Stimulated activated CD4-positive, alpha-beta T cell treated with anti-CD3 and anti-CD28 coated beads, Interleukin-12 subunit alpha, Interleukin-12 subunit beta, amount 100 ng/mL, for 4 hours (primary cell): Measurements from ENCODE around the gene ACOXL.

Source experiments
- DNase-seq: peaks from one replicate; pipeline ENCODE4 v3.0.0-alpha.2; 2020

The ACOXL gene

GRCh38 chr2:110720547-110720946, 11.8 kb upstream of the ACOXL start:
- no peak for DNase-seq

GRCh38 chr2:110724820-110725219, 7.6 kb upstream of the ACOXL start:
- no peak for DNase-seq

GRCh38 chr2:110725370-110725769, 7.0 kb upstream of the ACOXL start:
- no peak for DNase-seq

DNA sequence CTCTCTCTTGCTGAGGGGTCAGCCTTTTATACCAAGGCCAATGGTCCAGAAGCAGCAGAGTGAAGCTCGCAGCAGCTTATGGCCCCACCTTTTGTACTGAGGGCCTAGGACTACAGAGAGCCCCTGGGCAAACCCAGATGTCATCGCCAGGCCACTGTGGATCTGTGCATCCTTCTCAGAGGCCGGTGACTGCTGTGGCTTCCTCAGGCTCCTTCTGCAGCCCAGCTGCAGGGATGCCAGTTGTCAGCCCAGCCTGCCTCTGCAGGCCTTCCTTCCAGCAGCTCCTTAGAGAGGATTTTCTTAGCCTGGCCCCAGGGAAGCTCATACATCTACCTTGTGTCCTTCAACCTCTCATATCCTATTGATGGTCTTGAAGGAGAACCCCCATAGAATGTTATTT, 6.5 kb upstream of the ACOXL start:
- DNase-seq, result no peak

DNA sequence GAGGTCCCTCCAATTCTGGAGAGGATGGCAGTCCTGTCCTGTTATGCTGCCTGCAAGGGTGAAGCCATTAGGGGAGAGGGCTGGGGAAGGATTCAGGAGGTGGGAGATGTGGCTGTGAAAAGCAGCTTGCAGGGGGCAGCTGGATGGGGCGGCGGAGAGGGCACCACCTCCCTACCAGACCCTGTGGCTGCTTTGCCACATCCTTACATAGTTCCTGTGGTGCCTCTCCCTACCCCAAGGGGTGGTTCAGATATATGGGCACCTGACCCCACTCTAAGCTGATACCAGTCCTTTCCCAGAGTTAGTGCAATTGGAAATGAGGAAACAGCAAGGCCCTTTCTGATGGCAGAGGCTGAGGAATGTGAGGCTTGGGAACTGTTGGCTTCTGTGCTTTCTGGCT, 6.1 kb upstream of the ACOXL start:
- no peak for DNase-seq

GRCh38 chr2:110727923-110728322, 4.5 kb upstream of the ACOXL start:
- no peak for DNase-seq

DNA sequence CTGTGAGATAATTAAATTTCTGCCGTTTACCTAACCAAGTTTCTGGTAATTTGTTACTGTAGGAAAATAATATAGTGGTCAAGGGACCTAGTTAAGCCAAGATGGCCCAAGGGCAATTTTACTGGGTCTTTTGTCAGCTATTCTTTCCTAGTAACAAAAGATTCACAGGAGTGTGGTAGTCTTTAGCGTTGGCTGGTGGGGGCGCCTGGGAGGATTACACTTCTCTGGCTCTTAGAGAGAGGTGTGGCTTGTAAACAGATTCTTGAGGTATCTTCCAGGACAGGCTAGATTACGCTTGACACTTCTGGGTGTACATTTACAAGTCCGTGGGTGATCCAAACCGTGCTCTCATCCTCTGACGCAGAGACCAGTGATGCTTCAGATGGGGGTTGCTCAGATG, 3.3 kb upstream of the ACOXL start:
- DNase-seq, result no peak

DNA sequence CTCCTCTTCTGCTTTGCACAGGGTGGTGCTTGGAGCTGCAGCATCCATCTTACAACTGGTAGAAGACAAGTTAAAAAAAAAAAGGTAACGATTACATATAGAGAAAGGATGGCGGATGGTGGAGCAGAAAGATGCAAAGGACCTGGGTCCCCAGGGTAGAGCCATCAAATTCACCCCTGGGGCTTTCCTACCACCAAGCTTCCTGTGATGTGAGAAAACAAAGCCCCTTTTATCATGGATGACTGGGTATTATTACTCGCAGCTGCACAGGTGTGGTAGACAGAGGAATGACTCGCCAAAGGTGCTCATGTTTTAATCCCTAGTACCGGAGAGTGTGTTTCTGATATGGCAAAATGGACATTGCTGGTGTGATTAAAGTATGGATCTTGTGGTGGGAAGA, 1.3 kb upstream of the ACOXL start:
- DNase-seq, result no peak

DNA sequence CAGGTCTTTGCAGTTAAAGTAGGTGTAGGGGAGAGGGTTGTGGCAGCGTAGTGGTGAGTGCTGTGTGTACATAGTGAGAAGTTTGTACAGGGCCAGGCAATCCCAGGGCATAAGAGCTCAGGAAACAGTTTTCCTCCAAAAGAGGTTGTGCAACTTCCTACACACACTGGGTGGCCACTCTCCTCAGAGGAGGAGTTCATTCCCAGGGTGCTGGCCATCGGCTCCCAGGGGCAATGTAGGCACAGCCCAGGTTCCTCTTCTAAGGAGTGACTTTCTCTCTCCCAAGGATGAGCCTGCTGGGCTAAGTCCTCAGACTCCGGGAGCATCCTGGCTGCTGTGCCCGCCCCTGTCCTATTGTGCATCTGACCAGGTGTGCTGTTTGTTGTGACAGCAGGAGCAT, 3.0 kb downstream of the ACOXL start:
- no peak for DNase-seq

GRCh38 chr2:110737783-110738182, 5.4 kb downstream of the ACOXL start:
- no peak for DNase-seq

DNA sequence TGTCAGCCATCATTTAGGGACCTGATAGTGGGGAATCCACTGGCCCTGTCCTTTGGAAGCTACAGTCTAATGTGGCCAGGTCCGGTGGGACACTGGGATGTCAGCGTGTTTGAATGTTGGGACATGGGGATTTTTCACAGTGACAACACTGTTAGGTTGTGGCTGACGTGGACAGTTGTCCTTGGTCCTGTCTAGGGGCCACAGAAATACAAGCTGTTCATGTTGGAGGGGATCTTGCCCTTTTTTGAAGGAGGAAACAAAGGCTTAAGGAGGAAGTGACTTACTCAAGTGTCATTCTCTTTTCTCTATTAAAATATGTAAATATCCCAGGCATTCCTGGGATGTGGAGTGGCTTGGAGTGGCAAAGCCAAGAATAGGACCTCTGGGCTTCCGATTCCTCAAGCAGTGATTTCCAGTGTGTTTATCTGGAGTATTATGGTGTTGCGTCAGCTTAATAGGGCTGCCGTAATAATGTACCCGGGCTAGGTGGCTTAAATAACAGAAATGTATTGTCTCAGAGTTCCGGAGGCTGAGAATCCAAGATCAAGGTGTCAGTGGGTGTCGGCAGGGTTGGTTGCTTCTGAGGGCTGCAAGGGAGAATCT, 8.5 kb downstream of the ACOXL start:
- no peak for DNase-seq

DNA sequence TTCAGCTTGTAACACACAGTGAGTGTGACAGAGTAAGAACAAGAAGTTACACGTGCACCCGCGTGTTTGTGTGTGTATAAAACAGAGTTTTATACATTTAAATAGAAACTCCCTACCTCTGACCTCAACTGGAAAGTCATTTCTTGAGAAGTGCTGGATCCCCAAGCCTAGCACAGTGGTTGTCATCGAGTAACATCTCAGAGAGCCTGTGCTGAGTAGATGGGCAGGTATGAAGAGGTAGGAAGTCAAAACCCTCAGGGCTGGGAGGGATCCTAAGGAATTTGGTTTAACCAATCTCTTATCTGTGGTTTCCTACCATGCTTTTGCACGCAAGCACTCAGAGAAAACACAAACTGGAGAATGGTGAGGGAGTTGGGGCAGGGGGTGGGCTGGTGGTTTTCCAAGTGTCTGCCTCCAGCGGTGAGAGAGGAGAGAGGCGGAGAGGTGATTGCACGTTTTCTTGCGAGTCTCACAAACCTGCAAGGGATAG, 9.2 kb downstream of the ACOXL start:
- no peak for DNase-seq

GRCh38 chr2:110742412-110742811, 10.0 kb downstream of the ACOXL start:
- no peak for DNase-seq

DNA sequence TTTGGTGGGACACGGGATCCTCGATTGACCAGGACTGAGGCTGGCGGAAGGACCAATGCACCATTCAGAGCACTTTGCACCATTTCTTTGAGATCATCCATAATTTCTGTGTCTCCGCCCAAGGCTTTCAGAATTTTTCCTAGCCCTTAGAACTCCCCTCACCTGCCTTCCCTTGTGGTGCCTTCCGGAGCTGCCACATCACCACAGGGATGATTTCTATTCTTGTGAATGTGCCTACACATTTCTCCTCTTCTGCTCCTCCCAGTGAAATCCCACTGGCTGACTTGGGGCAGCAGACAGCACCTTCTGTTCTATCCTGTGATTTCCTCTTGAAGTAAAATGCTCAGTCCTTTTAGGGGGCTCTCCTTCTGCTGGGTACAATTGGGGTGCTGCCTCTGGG, 11.2 kb downstream of the ACOXL start:
- no peak for DNase-seq

GRCh38 chr2:110744429-110744828, 12.1 kb downstream of the ACOXL start:
- no peak for DNase-seq

DNA sequence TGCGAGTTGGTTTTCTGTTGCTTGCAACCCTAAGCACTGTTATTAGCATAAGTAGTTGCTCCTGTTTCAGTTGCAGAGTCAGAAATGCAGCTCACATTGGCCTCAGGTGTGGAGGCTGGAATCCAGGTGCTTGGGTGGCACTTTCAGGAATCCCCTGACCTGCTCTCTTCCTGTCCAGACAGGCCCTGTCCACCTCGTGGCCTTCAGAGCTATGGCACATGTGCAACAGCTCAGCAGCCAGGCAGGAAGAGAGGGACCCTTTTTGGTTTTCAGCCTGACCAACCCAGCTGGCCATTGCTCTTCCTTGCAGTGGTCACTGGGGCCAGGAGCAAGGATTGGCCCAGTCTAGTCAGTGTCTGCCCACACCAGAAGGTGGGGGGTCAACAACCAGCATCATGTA, 12.7 kb downstream of the ACOXL start:
- no peak for DNase-seq

DNA sequence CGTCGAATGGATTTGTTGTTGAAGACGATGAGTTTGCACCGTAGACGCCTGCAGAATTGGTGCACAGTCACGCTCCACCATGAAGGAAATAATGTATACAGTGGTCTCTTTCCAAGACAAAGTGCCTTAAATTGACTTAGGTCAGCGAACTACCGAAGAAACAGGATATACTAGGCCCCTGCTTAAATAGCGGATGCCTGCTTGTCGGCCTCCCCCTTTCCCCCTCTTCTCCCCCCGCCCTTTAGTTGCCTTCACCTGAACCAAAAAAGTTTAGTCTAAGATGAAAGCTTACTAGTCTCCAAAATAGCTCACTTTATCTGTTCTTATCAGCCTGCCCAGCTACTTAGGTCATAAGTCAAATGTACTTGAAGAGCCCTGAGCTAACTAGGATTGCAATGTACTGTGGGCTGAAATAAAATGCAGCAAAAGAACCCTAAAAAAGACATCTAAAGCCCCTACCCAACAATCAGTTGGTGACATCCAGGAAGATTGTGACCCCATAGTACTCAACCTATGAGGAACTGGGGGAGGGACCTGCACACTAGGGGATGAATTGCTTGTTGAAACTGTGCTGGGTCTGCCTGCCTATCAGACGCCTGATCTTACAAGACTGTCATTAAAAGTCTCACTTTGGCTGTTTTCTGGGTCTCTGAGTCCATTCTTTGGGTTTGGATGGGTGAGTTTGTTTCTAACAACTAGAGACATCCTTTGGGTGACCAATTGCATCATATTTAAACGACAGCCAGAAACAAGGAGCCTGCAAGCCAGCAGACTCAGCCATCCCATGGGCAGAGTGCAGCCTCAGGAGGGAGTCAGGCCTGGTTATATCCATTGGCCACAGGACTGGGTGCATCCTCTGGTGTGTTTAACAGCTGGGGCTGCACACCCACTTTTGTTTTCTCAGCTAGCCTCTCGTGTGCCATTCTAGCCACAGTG, 14.5 kb downstream of the ACOXL start:
- DNase-seq, result no peak

- DNase-seq, result no peak
Measured at GRCh38 chr2:110747522-110748488, 15.4 kb downstream of the ACOXL start.

DNA sequence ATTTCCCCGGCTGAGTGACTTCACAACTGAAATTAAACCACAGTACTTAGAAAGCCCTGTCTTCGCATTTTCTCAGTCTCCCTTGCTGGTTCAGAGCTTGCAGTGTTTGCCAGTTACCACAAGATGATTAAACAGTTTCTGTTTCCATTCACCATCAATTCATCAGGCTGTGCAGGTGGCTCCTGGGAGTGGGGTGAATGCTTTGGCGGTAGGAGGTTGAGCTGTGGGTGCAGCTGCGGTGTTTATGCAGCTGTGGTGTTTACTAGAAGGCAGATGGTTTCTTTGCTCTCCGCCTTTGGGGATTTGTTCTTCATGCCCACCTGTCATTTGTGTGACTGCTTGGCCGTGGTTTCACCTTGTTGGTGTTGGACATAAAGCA, 16.1 kb downstream of the ACOXL start:
- peak; percentile 43 for DNase-seq

DNA sequence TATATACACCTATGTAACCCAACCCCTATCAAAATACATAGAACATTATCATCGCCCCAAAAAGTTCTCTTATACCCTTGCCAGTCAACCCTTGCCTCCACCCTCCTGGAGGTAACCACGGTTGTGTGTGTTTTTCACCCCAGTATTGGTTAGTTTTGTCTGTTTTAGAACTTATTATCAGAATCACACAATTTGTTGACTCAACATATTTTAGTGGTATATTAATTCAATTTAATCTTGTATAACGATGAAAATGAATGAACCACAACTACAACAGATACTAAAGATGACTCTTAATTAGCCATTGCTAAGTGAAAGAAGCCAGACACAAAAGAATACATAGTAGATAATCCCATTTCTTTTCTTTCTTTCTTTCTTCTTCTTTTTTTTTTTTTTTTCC, 19.3 kb downstream of the ACOXL start:
- no peak for DNase-seq

DNA sequence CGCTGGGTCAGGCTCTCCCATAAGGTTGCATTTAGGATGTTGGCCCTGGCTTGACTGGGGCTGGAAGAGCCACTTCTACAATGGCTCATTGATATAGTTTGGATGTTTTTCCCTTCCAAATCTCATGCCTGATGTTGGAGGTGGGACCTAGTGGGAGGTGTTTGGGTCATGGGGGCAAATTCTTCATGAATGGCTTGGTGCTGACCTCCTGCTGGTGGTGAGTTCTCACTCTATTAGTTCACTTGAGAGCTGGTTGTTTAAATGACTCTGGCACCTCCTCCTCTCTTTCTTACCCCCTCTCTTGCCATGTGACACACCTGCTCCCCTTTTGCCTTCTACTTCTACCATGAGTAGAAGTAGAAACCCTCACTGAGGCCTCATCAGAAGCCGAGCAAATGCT, 20.5 kb downstream of the ACOXL start:
- DNase-seq, result no peak

DNA sequence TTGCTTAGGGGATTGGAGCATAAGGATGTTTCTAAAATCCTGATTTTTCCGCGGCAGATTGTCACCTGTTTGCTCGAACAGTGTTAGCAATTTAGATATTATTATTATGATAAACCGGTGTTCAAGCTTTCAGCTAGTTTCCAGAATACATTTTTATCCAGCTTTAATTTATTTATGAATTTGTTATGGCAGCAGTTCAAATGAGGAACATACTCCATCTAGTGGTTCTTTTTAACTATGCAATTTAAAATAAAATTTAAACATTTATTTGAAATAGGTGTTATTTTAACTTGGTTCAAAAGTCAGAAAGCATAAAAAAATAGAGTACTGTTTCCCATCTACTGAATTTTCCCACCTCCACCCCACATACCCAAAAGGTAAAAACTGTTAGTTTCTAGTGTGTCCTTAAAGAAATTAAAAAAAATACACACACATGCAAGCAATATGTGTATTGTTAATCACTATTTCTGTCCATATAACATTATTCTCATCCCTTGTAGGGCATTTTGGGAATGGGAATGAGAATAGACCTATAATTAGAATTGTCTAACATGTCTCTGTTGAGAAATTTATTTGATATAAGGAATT, 23.2 kb downstream of the ACOXL start:
- DNase-seq, result no peak

- DNase-seq, result no peak
Measured at GRCh38 chr2:110759411-110759810, 27.0 kb downstream of the ACOXL start.
